K562 (cell line): ENCODE data around the gene IGSF21. TPM values are rescaled to one million over a fixed set of nuclear protein-coding genes. Genes with fewer than 3 reads are reported as not detected.

Experiments used
- ATF1 ChIP-seq, 2 experiments: fragments of 450-650 bp in 1 of 2; IDR thresholded peaks; 2 replicates each; pipeline ENCODE4 v1.6.1; 2016; ENCODE audit warnings: missing compliant biosample characterization in 1 of 2, missing genetic modification characterization in 1 of 2
- CXXC5 ChIP-seq: fragments of 250-450 bp; sonication (Bioruptor Pico); IDR thresholded peaks from 2 replicates; pipeline ENCODE4 v1.8.0; 2022; ENCODE audit warnings: inconsistent platforms, mild to moderate bottlenecking, moderate library complexity
- DMBX1 ChIP-seq: fragments of 250-450 bp; sonication (Bioruptor Pico); IDR thresholded peaks from 2 replicates; pipeline ENCODE4 v1.8.0; 2022; ENCODE audit warnings: inconsistent platforms, mild to moderate bottlenecking, moderate library complexity, borderline replicate concordance
- ELF4 ChIP-seq: fragments of 450-650 bp; formaldehyde crosslinking; IDR thresholded peaks from 2 replicates; pipeline ENCODE4 v1.4.0; 2022; ENCODE audit warnings: missing genetic modification characterization
- EP300 ChIP-seq: IDR thresholded peaks from 2 replicates; pipeline ENCODE4 v1.6.1; 2012; ENCODE audit warnings: low read length, improper control_type of control experiment
- FOSL1 ChIP-seq: fragments of 200-800 bp; sonication (Bioruptor generic); conservative IDR thresholded peaks from 2 replicates; pipeline ENCODE4 v1.6.1; 2016; ENCODE audit warnings: missing genetic modification characterization, missing compliant biosample characterization
- GABPB2 ChIP-seq: fragments of 250-450 bp; sonication (Bioruptor Pico); conservative IDR thresholded peaks from 2 replicates; pipeline ENCODE4 v1.5.1; 2021; ENCODE audit warnings: mild to moderate bottlenecking
- GTF2E2 ChIP-seq: fragments of 200-800 bp; sonication (Bioruptor generic); IDR thresholded peaks from 2 replicates; pipeline ENCODE4 v1.6.1; 2016; ENCODE audit warnings: missing genetic modification characterization, missing compliant biosample characterization
- KLF1 ChIP-seq: fragments of 450-650 bp; IDR thresholded peaks from 2 replicates; pipeline ENCODE4 v1.6.1; 2016; ENCODE audit warnings: missing genetic modification characterization, missing compliant biosample characterization
- NR2F6 ChIP-seq: fragments of 450-650 bp; formaldehyde crosslinking; IDR thresholded peaks from 2 replicates; pipeline ENCODE4 v1.4.0; 2020; ENCODE audit warnings: mild to moderate bottlenecking
- PHB ChIP-seq: fragments of 250-450 bp; sonication (Bioruptor Pico); IDR thresholded peaks from 2 replicates; pipeline ENCODE4 v1.5.0; 2021
- PYGO2 ChIP-seq: fragments of 450-650 bp; IDR thresholded peaks from 2 replicates; pipeline ENCODE4 v1.6.1; 2016; ENCODE audit warnings: mild to moderate bottlenecking, missing genetic modification characterization, moderate library complexity, missing compliant biosample characterization
- RFX7 ChIP-seq: fragments of 250-450 bp; sonication (Bioruptor Pico); IDR thresholded peaks from 2 replicates; pipeline ENCODE4 v1.5.1; 2021; ENCODE audit warnings: mild to moderate bottlenecking
- SMAD3 ChIP-seq: fragments of 450-650 bp; formaldehyde crosslinking; conservative IDR thresholded peaks from 2 replicates; pipeline ENCODE4 v1.4.0; 2020; ENCODE audit warnings: mild to moderate bottlenecking
- STAT5B ChIP-seq: fragments of 250-450 bp; sonication (Bioruptor Pico); IDR thresholded peaks from 2 replicates; pipeline ENCODE4 v1.8.0; 2021; ENCODE audit warnings: mild to moderate bottlenecking, inconsistent platforms
- THRB ChIP-seq: fragments of 450-650 bp; formaldehyde crosslinking; conservative IDR thresholded peaks from 2 replicates; pipeline ENCODE4 v1.4.0; 2022; ENCODE audit warnings: mild to moderate bottlenecking, missing genetic modification characterization
- TSC22D4 ChIP-seq: fragments of 450-650 bp; IDR thresholded peaks from 2 replicates; pipeline ENCODE4 v1.6.1; 2016; ENCODE audit warnings: missing genetic modification characterization, missing biosample characterization, control low read depth
- TSHZ1 ChIP-seq: fragments of 250-450 bp; sonication (Bioruptor Pico); IDR thresholded peaks from 2 replicates; pipeline ENCODE4 v1.4.0; 2020; ENCODE audit warnings: mild to moderate bottlenecking, moderate library complexity
- ZFP1 ChIP-seq: fragments of 450-650 bp; formaldehyde crosslinking; IDR thresholded peaks from 2 replicates; pipeline ENCODE4 v1.4.0; 2020; ENCODE audit warnings: mild to moderate bottlenecking, mixed read lengths
- ZNF253 ChIP-seq: fragments of 250-450 bp; sonication (Bioruptor Pico); conservative IDR thresholded peaks from 2 replicates; pipeline ENCODE4 v1.6.1; 2021; ENCODE audit warnings: mild to moderate bottlenecking
- ZNF316 ChIP-seq: fragments of 450-650 bp; IDR thresholded peaks from 2 replicates; pipeline ENCODE4 v1.6.1; 2016
- ZNF57 ChIP-seq: fragments of 450-650 bp; formaldehyde crosslinking; IDR thresholded peaks from 2 replicates; pipeline ENCODE4 v1.4.0; 2020; ENCODE audit warnings: mild to moderate bottlenecking, moderate library complexity
- ZNF668 ChIP-seq: fragments of 250-450 bp; sonication (Bioruptor Pico); IDR thresholded peaks from 2 replicates; pipeline ENCODE4 v1.8.0; 2022; ENCODE audit warnings: mild to moderate bottlenecking, inconsistent platforms
- ZNF766 ChIP-seq: fragments of 200-800 bp; sonication (Bioruptor generic); conservative IDR thresholded peaks from 2 replicates; pipeline ENCODE4 v1.6.1; 2016; ENCODE audit warnings: missing genetic modification characterization, missing compliant biosample characterization
- ZNF785 ChIP-seq: fragments of 250-450 bp; sonication (Bioruptor Pico); IDR thresholded peaks from 2 replicates; pipeline ENCODE4 v1.4.0; 2020; ENCODE audit warnings: mild to moderate bottlenecking
- ZNF830 ChIP-seq: fragments of 250-450 bp; sonication (Bioruptor Pico); IDR thresholded peaks from 2 replicates; pipeline ENCODE4 v1.5.0; 2021; ENCODE audit warnings: mild to moderate bottlenecking
- polyA plus RNA-seq, 8 experiments: library from polyadenylated mRNA; depleted of rRNA in 4 of 8; stranded (reverse) in 5 of 8; unstranded in 3 of 8; fragments of >200 nt; fragmentation: Nextera tagmentation in 2 of 8; fragmentation: Illumina TruSeq in 1 of 8; extraction: Ambion mirVana in 2 of 8; extraction: Trizol in 1 of 8; gene quantifications; 2 replicates each; pipeline versions ENCODE4 v1.2.1 to v1.2.3, GENCODE V29; 2011 to 2014; ENCODE audit warnings: inconsistent platforms in 1 of 8, missing spikeins in 1 of 8
- total RNA-seq, 7 experiments: library from RNA; depleted of rRNA in 6 of 7; stranded (reverse); fragments of >200 nt in 6 of 7; fragmentation: Illumina TruSeq in 2 of 7; extraction: Trizol in 2 of 7; gene quantifications; 2 replicates each; pipeline versions ENCODE4 v1.2.1 to v1.2.3, GENCODE V29; 2011 to 2021; ENCODE audit warnings: low replicate concordance in 1 of 7
- TF ChIP-seq, protein P1 (sequence below): fragments of 450-650 bp; formaldehyde crosslinking; IDR thresholded peaks from 2 replicates; pipeline ENCODE4 v1.4.0; 2022; ENCODE audit warnings: mild to moderate bottlenecking, moderate library complexity

Gene IGSF21
- total and polyA plus RNA-seq, 9 of the 15 experiments (the other 6 are each of a cell fraction or from before 2014, with no cell fraction given) = not detected

- TF ChIP-seq EP300 (peak; percentile 38; the same call in 1 of the 2 replicates), ZNF830 (CRISPR knock-in tag) (peak; percentile 100), ELF4 (CRISPR knock-in tag) (peak; percentile 99), ZNF766 (CRISPR knock-in tag) (peak; percentile 100), STAT5B (peak; percentile 98), CXXC5 (CRISPR knock-in tag) (peak; percentile 98), FOSL1 (tag) (peak; percentile 89), ZFP1 (peak; percentile 100), ZNF316 (no peak), TSC22D4 (tag) (no peak), PHB (CRISPR knock-in tag) (peak; percentile 97), ZNF57 (peak; percentile 99), PYGO2 (peak; percentile 100), GTF2E2 (tag) (peak; percentile 99), GABPB2 (CRISPR knock-in tag) (peak; percentile 92), TSHZ1 (peak; percentile 99), ATF1 (CRISPR knock-in tag; IDR thresholded peaks at IDR 0.05) (no peak), ATF1 (tag; IDR thresholded peaks at IDR 0.05) (peak; percentile 87), THRB (CRISPR knock-in tag) (peak; percentile 99), RFX7 (peak; percentile 99), ZNF785 (CRISPR knock-in tag) (peak; percentile 99), ZNF253 (CRISPR knock-in tag) (peak; percentile 99), ZNF668 (CRISPR knock-in tag) (peak; percentile 99), SMAD3 (CRISPR knock-in tag) (peak; percentile 100), NR2F6 (CRISPR knock-in tag) (peak; percentile 98), KLF1 (peak; percentile 92), DMBX1 (peak; percentile 100)
- TF ChIP-seq, protein P1, sequence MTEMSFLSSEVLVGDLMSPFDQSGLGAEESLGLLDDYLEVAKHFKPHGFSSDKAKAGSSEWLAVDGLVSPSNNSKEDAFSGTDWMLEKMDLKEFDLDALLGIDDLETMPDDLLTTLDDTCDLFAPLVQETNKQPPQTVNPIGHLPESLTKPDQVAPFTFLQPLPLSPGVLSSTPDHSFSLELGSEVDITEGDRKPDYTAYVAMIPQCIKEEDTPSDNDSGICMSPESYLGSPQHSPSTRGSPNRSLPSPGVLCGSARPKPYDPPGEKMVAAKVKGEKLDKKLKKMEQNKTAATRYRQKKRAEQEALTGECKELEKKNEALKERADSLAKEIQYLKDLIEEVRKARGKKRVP = peak; percentile 100
These were observed 314.6 kb downstream of the IGSF21 start (continued) for GRCh38 chr1:18422076-18422777.
